GM21717 (cell line): ENCODE data around the gene FH.

Experiments
- ATAC-seq: cut with Tn5 transposase; IDR thresholded peaks from one replicate; pipeline ENCODE4 v1.9.1; 2021; ENCODE audit warnings: mild to moderate bottlenecking, moderate library complexity; ENCODE audit not compliant: unreplicated experiment

Gene FH

DNA sequence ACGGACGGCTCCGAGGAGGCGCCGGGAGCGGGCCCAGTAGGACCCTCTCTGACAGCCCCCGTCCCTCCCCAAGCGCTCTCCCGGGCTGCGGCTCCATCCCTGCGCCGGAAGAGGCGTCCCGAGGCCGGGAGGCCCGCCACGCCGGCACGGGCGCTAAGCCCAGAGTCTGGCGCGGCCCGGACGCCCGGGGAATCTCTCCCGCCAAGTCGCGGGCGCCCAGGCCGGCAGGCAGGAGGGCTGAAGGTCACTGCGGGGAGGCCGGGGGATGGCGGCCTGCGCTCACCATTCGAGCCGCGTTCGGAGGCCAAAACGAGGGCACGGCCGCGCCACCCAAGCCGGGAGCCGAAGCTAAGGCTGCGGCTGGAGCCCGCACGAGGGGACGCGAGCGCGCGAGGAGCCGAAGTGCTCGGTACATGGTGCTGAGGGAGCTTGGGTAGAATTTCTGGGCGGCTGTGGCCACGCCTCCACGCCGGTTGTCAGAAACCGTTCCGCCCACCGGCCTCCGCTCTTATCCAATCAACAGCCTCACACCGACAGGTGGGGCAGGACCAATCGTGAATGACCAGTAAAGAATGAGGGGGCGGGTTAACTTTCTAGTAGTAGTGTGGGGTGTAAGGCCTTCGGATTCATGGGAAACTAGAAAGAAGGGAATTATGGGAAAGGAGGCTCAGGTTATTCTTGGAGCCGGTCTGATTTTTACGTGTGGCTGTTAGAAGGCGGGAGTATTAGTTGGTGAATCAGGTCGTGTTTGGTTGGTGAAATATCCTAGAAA is at the start of gene FH:
FH (minus strand) TSS at position 448 of the 772 bp plus-strand sequence; CDS start at position 415, 33 bp downstream.
- ATAC-seq: peak; percentile 98

DNA sequence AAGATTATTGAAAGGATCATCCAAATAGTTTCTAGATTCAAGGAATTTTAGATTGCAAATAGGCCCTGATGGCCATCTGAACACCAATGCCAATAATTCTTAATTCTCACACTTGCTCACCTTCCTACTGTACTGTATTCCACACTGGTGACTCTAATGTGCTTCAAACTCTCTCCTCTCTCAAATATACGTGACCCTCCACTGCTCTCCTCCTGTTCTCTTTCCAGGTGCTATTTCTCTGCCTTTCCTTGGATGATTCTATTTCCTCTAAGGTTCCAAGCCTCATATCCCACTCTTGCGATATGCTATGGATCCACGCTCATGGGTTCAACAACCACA is 41.3 kb upstream of the FH start:
- no peak for ATAC-seq

DNA sequence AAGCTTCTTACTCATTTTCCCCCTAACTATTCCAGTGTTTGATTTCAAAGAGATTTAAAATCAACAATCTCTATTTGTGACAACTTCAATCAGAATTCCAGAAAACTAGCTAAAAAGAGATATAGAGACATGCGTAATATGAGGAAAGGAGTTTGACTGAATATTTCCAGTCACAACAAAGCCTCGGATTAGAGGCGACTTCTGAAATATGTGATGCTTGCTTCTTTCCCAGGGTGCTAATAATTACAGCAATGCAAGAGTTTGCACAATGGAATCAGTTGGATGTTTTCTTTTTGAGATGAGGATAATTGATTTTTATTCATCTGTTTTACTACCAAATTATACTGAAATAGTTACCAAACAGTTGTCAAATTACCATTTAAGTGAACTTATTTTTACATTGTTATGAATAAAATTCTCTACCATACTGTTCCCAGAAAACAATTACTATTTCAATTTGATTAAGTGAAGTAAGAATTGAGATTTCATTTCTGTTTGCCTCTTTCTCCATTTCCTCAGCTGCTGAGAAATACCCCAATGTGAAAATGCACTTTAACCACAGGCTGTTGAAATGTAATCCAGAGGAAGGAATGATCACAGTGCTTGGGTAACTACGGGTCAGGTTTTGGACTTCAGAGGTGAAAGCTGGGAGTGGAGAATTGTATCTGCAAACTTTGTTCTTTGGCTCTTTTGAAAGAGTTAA is 40.7 kb upstream of the FH start:
- ATAC-seq: no peak

DNA sequence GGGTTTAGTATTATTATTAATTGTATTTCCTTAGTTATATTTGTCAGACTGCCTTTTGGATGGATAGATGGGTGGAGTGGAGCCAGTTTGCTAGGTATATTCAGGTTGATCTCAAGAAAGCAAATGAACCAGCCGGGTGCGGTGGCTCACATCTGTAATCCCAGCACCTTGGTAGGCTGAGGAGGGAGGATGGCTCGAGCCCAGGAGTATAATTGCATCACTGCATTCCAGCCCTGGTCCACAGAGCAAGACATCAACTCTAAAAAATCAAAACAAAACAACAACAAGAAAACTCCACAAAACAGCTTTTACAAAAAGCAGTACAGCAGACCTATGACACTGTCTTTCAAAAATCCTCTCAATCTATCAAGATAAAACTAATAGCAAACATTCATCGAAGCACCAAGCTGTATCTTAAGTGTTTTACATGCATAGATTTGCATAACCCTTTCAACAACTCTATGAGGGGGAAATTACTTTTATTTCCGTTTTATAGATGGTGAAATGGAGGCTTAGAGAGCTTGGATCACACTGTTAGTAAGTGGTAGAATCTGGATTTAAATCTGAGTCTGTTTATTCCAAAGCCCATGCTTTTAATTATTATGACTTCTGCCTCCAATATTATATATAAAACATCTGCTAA is 38.1 kb upstream of the FH start:
- ATAC-seq: no peak

DNA sequence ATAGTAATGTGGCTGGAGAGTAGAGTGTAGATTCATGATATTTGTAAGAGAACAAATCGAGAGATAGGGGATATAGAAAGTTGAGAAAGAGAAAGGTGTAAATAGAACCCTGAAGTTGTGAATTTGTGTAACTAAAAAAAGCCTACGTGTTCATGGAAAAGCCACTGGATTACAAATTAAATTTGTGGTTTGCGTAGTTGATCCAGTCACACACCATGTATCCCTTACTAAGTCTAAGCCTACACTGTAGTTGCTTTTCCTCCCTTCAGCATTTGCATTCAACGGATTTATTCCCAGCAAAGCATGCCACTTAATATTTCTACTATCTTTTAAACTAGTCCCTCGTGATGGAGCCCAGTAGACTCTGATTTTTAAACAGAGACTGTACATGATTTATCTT is 37.5 kb upstream of the FH start:
- ATAC-seq: no peak

DNA sequence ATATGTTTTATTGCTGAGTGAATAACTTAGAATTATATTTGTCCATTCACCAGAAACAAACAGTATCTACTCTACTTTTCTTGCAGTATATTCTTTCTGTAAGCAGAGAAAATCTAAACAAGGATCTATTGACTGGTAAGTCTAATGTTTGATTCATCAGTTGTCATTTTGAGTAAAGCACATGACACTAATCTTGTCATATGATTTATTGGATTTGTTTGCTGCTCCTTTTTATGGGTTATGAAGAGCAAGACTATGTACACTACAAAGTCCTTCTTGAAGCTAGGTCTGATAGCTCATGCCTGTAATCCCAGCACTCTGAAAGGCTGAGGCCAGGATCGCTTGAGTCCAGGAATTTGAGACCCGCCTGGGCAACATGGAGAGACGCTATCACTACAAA is 36.0 kb upstream of the FH start:
- no peak for ATAC-seq

DNA sequence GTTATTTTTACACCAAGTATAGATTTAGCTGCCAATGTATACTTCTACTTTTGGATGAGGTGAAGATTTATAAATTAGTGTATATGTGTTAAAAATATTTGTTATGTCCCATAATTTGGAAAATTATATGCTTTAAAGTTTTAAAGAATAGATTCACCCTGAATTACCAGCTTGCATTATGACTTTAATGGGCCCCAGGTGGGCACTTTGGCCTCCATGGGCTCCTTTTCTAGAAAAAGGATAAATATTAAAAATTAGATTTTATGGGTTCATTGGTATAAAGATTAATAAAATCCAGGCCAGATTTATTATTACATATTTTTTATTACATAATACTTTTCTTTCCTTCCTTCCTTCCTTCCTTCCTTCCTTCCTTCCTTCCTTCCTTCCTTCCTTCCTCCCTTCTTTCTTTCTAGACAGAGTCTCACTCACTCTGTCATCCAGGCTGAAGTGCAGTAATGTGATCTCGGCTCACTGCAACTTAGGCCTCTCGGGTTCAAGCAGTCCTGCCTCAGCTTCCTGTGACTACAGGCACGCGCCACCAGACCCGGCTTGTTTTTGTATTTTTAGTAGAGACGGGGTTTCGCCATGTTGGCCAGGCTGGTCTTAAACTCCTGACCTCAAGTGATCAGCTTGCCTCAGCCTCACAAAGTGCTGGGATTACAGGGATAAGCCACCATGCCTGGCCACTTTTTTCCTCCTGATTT is 34.5 kb upstream of the FH start:
- no peak for ATAC-seq

DNA sequence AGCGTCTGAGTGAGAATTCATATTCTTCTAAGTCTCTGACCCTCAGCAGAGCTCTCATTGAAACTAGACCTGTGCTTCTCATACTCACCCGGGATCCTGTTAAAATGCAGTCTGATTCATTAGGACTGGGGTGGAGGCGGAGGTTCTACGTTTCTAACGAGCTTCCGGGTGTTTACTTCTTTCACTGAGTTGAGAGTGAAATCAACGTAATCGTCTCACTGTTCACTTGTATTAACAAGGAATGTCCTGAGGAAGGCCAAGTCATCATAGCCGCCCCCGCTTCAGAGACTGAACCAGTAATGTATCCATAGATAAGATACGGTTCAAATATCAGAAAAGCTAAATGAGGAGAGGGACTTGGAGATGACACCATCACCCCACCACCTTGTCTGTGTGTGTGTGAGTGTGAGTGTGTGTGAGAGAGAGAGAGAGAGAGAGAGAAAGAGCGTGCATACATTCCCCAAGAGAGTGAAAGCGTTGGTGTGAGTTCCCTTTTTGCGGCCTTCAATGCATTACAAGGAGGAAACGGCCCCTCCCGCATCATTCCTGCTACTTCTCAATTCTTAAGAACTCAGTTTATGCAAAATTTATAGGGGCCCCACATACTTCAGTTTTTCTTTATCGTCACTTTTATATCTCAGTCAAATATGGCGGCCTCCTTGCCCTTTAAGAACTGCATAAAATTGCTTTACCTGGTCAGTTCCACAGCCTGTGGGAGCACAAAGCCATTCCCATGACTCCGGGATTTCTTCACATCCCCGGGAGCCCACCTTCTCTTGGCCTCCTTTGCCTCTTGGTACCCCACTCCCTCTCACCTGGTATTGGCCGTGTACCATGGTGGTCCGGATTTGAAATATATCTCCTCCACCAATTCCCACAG is 32.4 kb upstream of the FH start:
- peak; percentile 90 for ATAC-seq

DNA sequence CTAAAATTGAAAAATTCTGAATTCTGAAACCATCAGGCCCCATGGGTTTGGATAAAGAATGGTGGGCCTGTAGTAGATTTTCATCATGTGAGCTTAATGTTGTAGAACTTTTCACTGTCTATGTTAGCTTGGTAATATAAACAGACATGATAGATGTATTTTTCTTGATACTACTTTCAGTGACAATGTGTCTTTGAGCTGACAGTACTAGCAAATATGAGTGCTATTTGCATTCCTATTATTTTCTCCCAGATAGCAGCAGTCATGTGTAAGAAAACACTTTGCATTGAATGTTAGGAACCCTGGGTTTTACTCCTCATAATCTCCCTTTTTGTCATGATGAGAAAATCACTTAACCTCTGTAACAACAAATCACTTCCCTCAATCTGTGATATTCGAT is 30.8 kb upstream of the FH start:
- ATAC-seq: no peak

DNA sequence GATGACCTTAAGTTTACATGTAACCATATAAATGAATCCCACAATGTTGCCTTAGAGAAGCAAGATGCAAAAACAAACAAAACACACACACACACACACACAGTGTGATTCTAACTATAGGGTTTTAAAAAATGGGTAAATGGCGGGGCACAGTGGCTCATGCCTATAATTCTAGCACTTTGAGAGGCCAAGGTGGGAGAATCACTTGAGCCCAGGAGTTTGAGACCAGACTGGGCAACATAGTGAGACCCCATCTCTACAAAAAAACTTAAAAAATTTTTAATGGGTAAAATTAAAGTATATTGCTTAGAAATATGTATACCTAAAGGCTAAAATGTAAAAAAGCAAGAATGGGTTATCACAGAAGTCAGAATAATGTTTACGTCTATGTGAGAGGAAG is 28.5 kb upstream of the FH start:
- no peak for ATAC-seq

DNA sequence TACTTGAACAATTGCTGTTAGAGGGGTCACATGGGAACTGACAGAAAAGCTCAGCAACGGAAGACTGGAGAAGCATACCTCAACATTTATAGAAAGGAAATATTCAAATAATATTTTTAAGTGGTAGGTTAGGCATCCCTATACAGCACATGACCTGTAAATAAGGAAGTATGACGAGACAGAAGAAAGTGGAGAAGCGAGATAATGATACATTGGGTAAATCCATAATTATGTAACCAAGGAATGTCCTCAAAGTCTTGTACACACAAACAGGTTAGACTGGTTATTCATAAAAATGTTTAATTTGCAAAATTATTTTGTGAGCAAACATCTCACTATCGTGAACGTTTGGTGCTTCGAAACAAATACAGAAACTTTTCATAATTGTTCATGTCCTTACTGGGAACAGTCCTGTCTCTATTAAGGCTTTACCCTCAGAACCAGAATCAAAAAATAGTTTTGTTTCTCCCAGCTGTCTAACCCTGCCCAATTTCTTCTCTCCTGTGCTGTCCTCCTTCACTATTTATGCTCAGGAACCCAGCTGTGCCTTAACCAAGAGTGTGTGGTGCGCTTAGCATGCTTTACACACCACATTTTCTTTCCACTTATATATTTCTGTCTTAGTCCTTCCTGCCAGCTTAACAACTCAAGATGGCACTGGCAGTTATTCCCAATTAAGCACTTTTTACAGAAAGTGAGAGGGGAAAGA is 22.8 kb upstream of the FH start:
- ATAC-seq: no peak

DNA sequence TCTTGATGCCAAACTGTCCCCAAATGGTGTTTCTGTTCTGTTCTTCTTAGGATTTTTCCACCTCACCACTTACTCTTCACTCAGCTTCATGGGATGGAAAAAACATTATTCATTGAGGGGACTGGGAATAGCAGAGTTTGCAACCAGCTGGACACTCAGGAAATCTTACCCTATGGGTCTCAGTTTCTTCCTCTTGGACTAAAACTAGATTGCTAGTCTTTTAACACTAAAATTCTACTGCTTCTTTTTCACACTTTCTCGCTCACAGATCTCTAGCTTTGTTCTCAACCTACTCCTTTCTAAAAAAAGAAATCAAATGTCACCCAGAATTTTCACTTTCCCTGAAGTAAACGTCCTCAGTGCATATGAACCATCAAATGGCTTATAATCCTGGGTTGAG is 17.4 kb upstream of the FH start:
- ATAC-seq: no peak

DNA sequence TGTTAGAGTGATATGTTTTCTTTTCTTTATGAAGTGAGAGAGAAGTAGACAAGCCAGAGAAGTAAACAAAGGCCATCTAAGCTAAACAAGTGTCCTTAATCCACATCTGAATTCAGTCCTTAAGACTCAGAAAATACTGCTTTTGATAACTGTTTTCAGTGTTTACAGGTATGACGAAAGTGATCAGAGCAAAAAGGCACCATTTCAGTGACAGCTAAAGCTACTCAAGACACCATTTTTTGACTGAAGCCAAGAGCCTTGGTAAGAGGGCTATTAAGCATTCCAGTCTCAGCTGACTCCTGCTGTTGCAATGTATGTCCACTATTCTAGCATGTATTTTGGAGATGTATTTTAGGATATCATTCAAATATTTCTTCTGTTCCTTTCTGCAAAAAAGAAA is 16.7 kb upstream of the FH start:
- ATAC-seq: no peak

DNA sequence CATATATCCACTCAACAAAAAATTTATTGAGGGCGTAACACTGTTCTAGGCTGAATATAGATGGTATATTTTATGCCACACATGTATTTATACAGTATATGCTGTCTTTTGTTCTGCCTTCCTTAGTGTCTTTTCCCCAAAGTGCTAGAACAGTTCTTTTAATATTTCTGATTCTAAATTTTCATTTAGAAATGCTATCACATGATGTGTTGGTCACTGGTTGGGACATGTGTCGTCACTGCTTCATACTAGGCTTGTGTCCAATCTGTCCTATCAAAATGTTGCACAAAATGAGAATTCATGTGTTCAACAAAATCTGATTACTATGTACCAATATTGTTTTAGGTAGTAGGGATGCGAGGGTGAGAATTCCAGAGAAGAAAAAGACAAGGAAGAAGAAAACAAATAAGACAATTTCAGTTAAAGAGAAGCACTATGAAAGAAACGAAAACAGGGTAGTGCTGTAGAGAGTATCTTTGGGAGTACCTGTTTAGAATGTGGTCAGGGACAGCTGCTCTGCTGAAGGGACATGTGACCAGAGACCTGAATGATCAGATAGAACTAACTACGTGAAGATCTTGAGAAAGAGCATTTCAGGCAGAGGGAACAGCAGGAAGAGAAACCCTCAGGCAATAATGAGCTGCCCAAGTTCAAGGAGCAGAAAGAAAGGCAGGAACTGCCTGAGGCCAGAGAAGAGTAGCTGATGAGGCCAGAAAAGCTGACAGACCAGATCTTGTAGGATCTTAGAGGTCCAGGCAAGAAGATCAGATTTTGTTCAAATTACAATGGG is 14.0 kb upstream of the FH start:
- no peak for ATAC-seq

DNA sequence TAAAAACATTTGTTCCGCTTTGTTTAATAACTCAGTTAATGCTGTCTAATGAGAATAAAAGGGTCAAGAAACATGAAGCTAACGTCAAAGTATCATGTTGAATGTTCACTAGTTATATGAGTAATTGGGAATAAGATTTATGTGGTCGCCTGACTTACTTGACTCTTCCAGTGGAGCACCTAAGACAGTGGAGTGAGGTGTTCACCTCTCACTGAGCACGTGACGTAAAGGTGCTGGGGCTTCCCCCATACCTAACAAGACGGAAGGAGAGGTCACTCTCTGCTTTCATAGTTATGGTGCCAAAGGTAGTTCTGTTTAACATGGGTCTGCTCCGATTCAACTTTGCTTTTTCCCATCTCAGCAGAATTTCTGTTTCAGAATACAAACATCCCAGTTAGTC is 13.3 kb upstream of the FH start:
- peak; percentile 69 for ATAC-seq

DNA sequence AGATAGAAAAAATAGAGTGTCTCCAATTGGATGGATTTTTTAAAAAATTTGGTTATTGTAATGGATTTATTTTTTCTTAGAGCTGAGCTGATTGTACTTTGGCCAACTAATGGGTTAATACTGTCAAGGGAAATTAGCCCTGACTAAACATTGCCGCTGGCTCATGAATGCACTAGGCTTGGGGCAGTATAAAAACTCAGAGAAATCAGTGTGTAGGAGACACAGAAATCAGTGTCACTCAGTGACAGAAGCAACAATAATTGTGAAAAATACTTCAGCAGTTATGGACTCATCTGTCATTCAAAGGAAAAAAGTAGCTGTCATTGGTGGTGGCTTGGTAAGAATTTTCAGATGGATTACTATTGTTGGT is 12.6 kb upstream of the FH start, which contains the start of gene KMO:
KMO (plus strand) TSS at position 217 of the 370 bp plus-strand sequence; CDS start at position 284, 67 bp downstream.
- ATAC-seq: peak; percentile 22

DNA sequence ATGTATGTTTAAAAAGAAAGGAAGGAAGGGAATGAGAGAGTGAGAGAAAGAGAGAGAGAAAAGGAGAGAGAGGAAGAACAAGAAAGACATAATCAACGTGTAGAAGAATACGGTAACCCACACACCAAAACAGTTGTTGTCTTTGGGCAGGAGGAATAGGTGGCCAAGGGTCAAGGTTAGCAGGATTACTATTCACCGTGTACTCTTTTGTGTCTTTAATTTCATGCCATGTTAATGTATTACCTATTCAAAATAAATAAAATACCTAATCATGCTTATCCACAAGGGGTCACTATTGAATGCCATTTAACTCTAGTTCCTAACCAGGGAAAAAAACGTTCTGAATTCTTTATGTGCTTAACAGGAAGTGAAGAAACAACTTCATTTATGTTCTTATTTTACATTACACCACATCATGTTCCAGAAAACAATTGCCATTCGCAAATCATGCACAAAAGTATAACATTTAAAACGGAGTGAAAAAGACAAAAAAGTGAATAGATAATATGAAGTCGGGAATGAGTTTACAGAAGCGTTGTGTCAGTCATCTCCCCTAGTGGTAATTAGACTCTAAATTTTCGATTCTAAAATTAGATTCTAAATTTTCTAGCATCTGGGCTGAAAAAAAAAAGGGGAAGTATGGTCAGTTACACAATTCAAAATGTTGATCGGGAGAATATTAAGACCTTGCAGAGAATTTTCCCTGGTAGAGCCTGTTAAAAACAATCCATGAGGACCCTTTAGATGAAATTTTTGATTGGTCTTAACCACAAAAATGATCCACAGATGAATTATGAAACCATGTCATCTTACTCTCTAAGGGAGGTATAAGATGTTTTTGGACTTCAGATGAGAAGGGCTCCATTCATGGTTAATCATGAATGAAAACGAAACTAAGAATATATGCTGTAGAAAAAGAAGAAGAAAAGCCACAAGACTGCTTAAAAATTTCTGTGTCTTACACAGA is 11.9 kb upstream of the FH start:
- ATAC-seq: peak; percentile 67

DNA sequence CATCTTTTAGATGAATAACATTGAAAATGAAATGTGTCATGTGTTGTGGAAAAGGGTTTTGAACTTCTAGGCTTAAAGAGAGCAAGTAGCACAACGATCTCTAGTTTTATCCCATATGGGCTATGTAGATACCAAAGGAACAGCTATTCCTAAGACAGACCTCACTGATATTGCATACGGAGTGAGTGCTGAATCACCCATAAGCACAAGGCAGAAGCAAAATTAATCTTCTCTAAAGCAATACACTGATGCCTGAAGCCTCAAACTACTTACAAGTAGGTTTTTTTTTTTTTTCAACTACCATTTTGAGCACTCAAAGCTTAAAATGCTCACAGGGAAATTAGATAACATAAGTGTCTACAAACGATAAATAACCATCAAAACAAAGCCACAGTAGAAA is 7.6 kb upstream of the FH start:
- ATAC-seq: no peak
